ENCODE measurements around the gene VEPH1. TPM values are rescaled to one million over a fixed set of nuclear protein-coding genes. Genes with fewer than 3 reads are reported as not detected.

VEPH1 gene
- total RNA-seq, 1 donor from 2014 or later, result 3.7 TPM

- no peak overlapping the region for H3K4me3 ChIP-seq (ENCODE audit: low read depth, low read length)
- no peak for DNase-seq (ENCODE audit: low read depth)
- no peak for TF ChIP-seq CTCF (conservative IDR thresholded peaks at IDR 0.05; ENCODE audit: low read depth, low read length)
Observed at GRCh38 chr3:157265931-157266330, 237.3 kb downstream of the VEPH1 start.

GRCh38 chr3:157263027-157263426, 240.2 kb downstream of the VEPH1 start:
- DNase-seq (ENCODE audit: low read depth), result no peak

GRCh38 chr3:157261000-157261399, 242.2 kb downstream of the VEPH1 start:
- no peak for DNase-seq (ENCODE audit: low read depth)
- TF ChIP-seq CTCF (conservative IDR thresholded peaks at IDR 0.05; ENCODE audit: low read depth, low read length), result no peak
- no peak overlapping the region for H3K4me3 ChIP-seq (ENCODE audit: low read depth, low read length)

More at GRCh38 chr3:157263027-157263426, 240.2 kb downstream of the VEPH1 start:
- TF ChIP-seq CTCF (conservative IDR thresholded peaks at IDR 0.05; ENCODE audit: low read depth, low read length), result no peak
- no peak overlapping the region for H3K4me3 ChIP-seq (ENCODE audit: low read depth, low read length)

- TF ChIP-seq CTCF (conservative IDR thresholded peaks at IDR 0.05; ENCODE audit: low read depth, low read length), result no peak
- no peak for DNase-seq (ENCODE audit: low read depth)
Observed at GRCh38 chr3:157259825-157260224, 243.4 kb downstream of the VEPH1 start.

GRCh38 chr3:157257101-157257500, 246.1 kb downstream of the VEPH1 start:
- no peak overlapping the region for H3K4me3 ChIP-seq (ENCODE audit: low read depth, low read length)
- no peak for DNase-seq (ENCODE audit: low read depth)
- TF ChIP-seq CTCF (conservative IDR thresholded peaks at IDR 0.05; ENCODE audit: low read depth, low read length), result no peak

More at GRCh38 chr3:157259825-157260224, 243.4 kb downstream of the VEPH1 start:
- H3K4me3 ChIP-seq (ENCODE audit: low read depth, low read length), result no peak overlapping the region

GRCh38 chr3:157255797-157256196, 247.4 kb downstream of the VEPH1 start:
- H3K4me3 ChIP-seq (ENCODE audit: low read depth, low read length), result no peak overlapping the region
- DNase-seq (ENCODE audit: low read depth), result no peak
- TF ChIP-seq CTCF (conservative IDR thresholded peaks at IDR 0.05; ENCODE audit: low read depth, low read length), result no peak

- no peak overlapping the region for H3K4me3 ChIP-seq (ENCODE audit: low read depth, low read length)
- no peak for TF ChIP-seq CTCF (conservative IDR thresholded peaks at IDR 0.05; ENCODE audit: low read depth, low read length)
- no peak for DNase-seq (ENCODE audit: low read depth)
Observed at GRCh38 chr3:157251685-157252084, 251.5 kb downstream of the VEPH1 start.
